Neural cell (in vitro differentiated cells): ENCODE data around the gene APBB2. TPM values are rescaled to one million over a fixed set of nuclear protein-coding genes. Genes with fewer than 3 reads are reported as not detected.

ENCODE experiments used
- H2AFZ ChIP-seq: fragments of 200-600, 300-800 bp; sonication (generic), shearing (Covaris generic); 2 replicates; pipeline ENCODE4 v1.6.0; 2014; ENCODE audit warnings: low read depth, mild to moderate bottlenecking, antibody characterized with exemption, low read length, moderate library complexity
- H3F3A ChIP-seq: fragments of 200-600 bp; shearing (Covaris generic); 2 replicates; pipeline ENCODE4 v1.6.1; 2016; ENCODE audit warnings: mild to moderate bottlenecking, moderate library complexity, mixed read lengths, antibody characterized with exemption, low read length; ENCODE audit not compliant: insufficient read depth, poor library complexity, severe bottlenecking
- H3K27ac ChIP-seq: fragments of 200-600, 300-800 bp; sonication (generic), shearing (Covaris generic); 2 replicates; pipeline ENCODE4 v1.5.1; 2014; ENCODE audit warnings: mild to moderate bottlenecking, low read length, moderate library complexity
- H3K27me3 ChIP-seq: fragments of 300-800, 200-600 bp; sonication (generic), shearing (Covaris generic); 2 replicates; pipeline ENCODE4 v1.6.0; 2014; ENCODE audit warnings: mild to moderate bottlenecking, low read depth, low read length, moderate library complexity; ENCODE audit not compliant: insufficient read depth
- H3K36me3 ChIP-seq: fragments of 300-800, 200-600 bp; sonication (generic), shearing (Covaris generic); 2 replicates; pipeline ENCODE4 v1.5.1; 2014; ENCODE audit warnings: mild to moderate bottlenecking, antibody characterized with exemption, low read length, moderate library complexity; ENCODE audit not compliant: insufficient read depth
- H3K4me2 ChIP-seq: fragments of 300-800, 200-600 bp; sonication (generic), shearing (Covaris generic); 2 replicates; pipeline ENCODE4 v1.6.0; 2014; ENCODE audit warnings: mild to moderate bottlenecking, low read length
- H3K4me3 ChIP-seq: fragments of 300-800, 200-600 bp; sonication (generic), shearing (Covaris generic); 2 replicates; pipeline ENCODE4 v1.5.1; 2014; ENCODE audit warnings: mild to moderate bottlenecking, low read length, moderate library complexity
- H3K79me2 ChIP-seq: fragments of 200-600 bp; shearing (Covaris generic); replicated peaks from 2 replicates; pipeline ENCODE4 v1.6.0; 2014; ENCODE audit warnings: mild to moderate bottlenecking, low read length, moderate library complexity; ENCODE audit not compliant: insufficient read depth
- H3K9ac ChIP-seq: fragments of 300-800, 200-600 bp; sonication (generic), shearing (Covaris generic); 2 replicates; pipeline ENCODE4 v1.6.1; 2016; ENCODE audit warnings: mild to moderate bottlenecking, low read length, mixed read lengths
- H3K9me2 ChIP-seq: fragments of 200-600 bp; shearing (Covaris generic); 2 replicates; pipeline ENCODE4 v1.6.1; 2016; ENCODE audit warnings: mild to moderate bottlenecking, low read length, mixed read lengths; ENCODE audit not compliant: insufficient read depth
- H3K9me3 ChIP-seq: fragments of 200-600, 300-800 bp; sonication (generic), shearing (Covaris generic); 2 replicates; pipeline ENCODE4 v1.6.1; 2016; ENCODE audit warnings: mild to moderate bottlenecking, mixed run types, low read length, moderate library complexity, mixed read lengths
- H4K20me1 ChIP-seq: fragments of 200-600 bp; shearing (Covaris generic); 2 replicates; pipeline ENCODE4 v1.6.1; 2016; ENCODE audit warnings: mild to moderate bottlenecking, mixed run types; ENCODE audit not compliant: insufficient read depth
- EP300 ChIP-seq: fragments of 450-650 bp; conservative IDR thresholded peaks from 2 replicates; pipeline ENCODE4 v1.6.1; 2014; ENCODE audit warnings: antibody characterized with exemption, mild to moderate bottlenecking, moderate library complexity; ENCODE audit not compliant: poor library complexity, severe bottlenecking
- EZH2 ChIP-seq: fragments of 200-600, 300-800 bp; shearing (Covaris generic), sonication (generic); IDR thresholded peaks from 2 replicates; pipeline ENCODE4 v1.6.1; 2014; ENCODE audit warnings: antibody characterized with exemption, low read length, borderline replicate concordance, mild to moderate bottlenecking; ENCODE audit not compliant: insufficient read depth, poor library complexity, severe bottlenecking
- MXI1 ChIP-seq: fragments of 450-650 bp; conservative IDR thresholded peaks from 2 replicates; pipeline ENCODE4 v1.6.1; 2014; ENCODE audit warnings: antibody characterized with exemption, mild to moderate bottlenecking; ENCODE audit not compliant: poor library complexity, severe bottlenecking
- POLR2AphosphoS5 ChIP-seq: IDR thresholded peaks from 2 replicates; pipeline ENCODE4 v1.6.1; 2012
- RAD21 ChIP-seq: fragments of 450-650 bp; conservative IDR thresholded peaks from 2 replicates; pipeline ENCODE4 v1.6.1; 2014; ENCODE audit warnings: antibody characterized with exemption, mild to moderate bottlenecking, moderate library complexity
- SMC3 ChIP-seq: fragments of 450-650 bp; conservative IDR thresholded peaks from 2 replicates; pipeline ENCODE4 v1.6.1; 2014; ENCODE audit warnings: antibody characterized with exemption, mild to moderate bottlenecking, moderate library complexity; ENCODE audit not compliant: poor library complexity
- TAF1 ChIP-seq: IDR thresholded peaks from 2 replicates; pipeline ENCODE4 v1.6.1; 2012; ENCODE audit warnings: low read depth
- polyA plus RNA-seq: library from polyadenylated mRNA; depleted of rRNA; stranded (reverse); fragments of >200 nt; gene quantifications from 2 replicates; pipeline ENCODE4 v1.2.3, GENCODE V29; 2014
- TF ChIP-seq, protein P1 (sequence below): IDR thresholded peaks from 2 replicates; pipeline ENCODE4 v1.6.1; 2012; ENCODE audit warnings: borderline replicate concordance
- TF ChIP-seq, protein P2 (sequence below): fragments of 450-650 bp; IDR thresholded peaks from 2 replicates; pipeline ENCODE4 v1.5.1; 2014; ENCODE audit warnings: antibody characterized with exemption, mild to moderate bottlenecking, moderate library complexity; ENCODE audit not compliant: poor library complexity, severe bottlenecking

Gene APBB2
- polyA plus RNA-seq, 1 donor from 2014 or later, result 41.9 TPM

DNA sequence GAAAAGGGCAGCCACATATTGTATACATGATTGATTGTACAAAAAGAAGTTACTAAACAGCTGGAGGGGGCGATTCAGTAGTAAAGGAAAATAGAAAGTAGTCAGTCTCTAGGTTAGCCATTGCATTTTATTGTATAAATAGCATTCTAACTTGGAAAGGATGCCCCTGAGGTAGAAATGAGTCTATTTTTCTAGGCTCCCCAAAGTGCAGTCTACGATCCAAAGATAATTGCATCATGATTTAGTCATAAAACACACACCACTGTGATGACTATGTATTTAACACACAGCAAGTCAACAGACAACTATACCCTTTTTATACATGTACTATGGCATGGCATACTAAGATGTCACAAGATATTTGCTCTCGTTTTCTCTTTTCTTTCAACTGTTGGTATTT lies 204.9 kb downstream of the APBB2 start:
- Histone ChIP-seq H3K9ac (no peak overlapping the region), H3K79me2 (no peaks in the 10 kb centered on the region), H4K20me1 (no peaks in the 10 kb centered on the region), H3K9me2 (no peaks in the 10 kb centered on the region), H3K27ac (no peak overlapping the region), H3F3A (no peaks in the 10 kb centered on the region), H2AFZ (no peak overlapping the region), H3K4me3 (no peak overlapping the region), H3K36me3 (no peaks in the 10 kb centered on the region), H3K4me2 (no peak overlapping the region), H3K27me3 (no peaks in the 10 kb centered on the region), H3K9me3 (no peaks in the 10 kb centered on the region)
- TF ChIP-seq TAF1 (no peak), SMC3 (no peak), RAD21 (no peak), EP300 (no peak), MXI1 (no peak), POLR2AphosphoS5 (no peak), EZH2 (no peak)
- TF ChIP-seq, protein P1, sequence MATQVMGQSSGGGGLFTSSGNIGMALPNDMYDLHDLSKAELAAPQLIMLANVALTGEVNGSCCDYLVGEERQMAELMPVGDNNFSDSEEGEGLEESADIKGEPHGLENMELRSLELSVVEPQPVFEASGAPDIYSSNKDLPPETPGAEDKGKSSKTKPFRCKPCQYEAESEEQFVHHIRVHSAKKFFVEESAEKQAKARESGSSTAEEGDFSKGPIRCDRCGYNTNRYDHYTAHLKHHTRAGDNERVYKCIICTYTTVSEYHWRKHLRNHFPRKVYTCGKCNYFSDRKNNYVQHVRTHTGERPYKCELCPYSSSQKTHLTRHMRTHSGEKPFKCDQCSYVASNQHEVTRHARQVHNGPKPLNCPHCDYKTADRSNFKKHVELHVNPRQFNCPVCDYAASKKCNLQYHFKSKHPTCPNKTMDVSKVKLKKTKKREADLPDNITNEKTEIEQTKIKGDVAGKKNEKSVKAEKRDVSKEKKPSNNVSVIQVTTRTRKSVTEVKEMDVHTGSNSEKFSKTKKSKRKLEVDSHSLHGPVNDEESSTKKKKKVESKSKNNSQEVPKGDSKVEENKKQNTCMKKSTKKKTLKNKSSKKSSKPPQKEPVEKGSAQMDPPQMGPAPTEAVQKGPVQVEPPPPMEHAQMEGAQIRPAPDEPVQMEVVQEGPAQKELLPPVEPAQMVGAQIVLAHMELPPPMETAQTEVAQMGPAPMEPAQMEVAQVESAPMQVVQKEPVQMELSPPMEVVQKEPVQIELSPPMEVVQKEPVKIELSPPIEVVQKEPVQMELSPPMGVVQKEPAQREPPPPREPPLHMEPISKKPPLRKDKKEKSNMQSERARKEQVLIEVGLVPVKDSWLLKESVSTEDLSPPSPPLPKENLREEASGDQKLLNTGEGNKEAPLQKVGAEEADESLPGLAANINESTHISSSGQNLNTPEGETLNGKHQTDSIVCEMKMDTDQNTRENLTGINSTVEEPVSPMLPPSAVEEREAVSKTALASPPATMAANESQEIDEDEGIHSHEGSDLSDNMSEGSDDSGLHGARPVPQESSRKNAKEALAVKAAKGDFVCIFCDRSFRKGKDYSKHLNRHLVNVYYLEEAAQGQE, result no peak
- TF ChIP-seq, protein P2, sequence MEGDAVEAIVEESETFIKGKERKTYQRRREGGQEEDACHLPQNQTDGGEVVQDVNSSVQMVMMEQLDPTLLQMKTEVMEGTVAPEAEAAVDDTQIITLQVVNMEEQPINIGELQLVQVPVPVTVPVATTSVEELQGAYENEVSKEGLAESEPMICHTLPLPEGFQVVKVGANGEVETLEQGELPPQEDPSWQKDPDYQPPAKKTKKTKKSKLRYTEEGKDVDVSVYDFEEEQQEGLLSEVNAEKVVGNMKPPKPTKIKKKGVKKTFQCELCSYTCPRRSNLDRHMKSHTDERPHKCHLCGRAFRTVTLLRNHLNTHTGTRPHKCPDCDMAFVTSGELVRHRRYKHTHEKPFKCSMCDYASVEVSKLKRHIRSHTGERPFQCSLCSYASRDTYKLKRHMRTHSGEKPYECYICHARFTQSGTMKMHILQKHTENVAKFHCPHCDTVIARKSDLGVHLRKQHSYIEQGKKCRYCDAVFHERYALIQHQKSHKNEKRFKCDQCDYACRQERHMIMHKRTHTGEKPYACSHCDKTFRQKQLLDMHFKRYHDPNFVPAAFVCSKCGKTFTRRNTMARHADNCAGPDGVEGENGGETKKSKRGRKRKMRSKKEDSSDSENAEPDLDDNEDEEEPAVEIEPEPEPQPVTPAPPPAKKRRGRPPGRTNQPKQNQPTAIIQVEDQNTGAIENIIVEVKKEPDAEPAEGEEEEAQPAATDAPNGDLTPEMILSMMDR, result no peak

DNA sequence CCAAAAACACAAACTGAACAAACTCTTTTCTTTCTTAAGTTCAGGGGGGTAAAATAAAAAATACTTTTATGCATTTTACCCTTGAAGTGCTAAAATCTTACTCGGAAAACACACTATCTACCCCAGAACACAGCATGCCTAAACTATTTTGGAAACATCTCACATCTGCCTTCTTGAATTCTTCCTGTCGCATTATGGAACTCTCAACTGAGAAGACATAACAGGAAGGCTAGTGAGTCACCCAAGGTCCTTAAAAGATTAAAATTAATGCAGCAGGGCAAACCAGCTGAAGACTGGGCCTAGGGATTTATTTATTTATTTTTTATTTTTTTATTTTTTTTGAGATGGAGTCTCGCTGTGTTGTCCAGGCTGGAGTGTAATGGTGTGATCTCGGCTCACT lies 208.2 kb downstream of the APBB2 start:
- no peaks in the 10 kb centered on the region for H3K27me3 ChIP-seq
- H3K27ac ChIP-seq, result no peak overlapping the region
- no peak overlapping the region for H3K4me3 ChIP-seq
- no peak overlapping the region for H3K4me2 ChIP-seq
- no peaks in the 10 kb centered on the region for H4K20me1 ChIP-seq
- no peak overlapping the region for H3K9ac ChIP-seq
- TF ChIP-seq EP300, result no peak
- TF ChIP-seq MXI1, result no peak
- TF ChIP-seq SMC3, result no peak
- no peak for TF ChIP-seq TAF1
- TF ChIP-seq, protein P1, result no peak
- TF ChIP-seq RAD21, result no peak
- no peak overlapping the region for H2AFZ ChIP-seq
- no peaks in the 10 kb centered on the region for H3K36me3 ChIP-seq
- no peaks in the 10 kb centered on the region for H3F3A ChIP-seq
- H3K9me3 ChIP-seq, result no peaks in the 10 kb centered on the region
- H3K9me2 ChIP-seq, result no peaks in the 10 kb centered on the region
- no peaks in the 10 kb centered on the region for H3K79me2 ChIP-seq
